NB4 (cell line): Measurements from ENCODE around the gene NBEA.

Experiments
- CTCF ChIP-seq: IDR thresholded peaks from one replicate; pipeline ENCODE4 v1.5.1; 2012; ENCODE audit warnings: low read depth, low read length
- MAX ChIP-seq: IDR thresholded peaks from 2 replicates; pipeline ENCODE4 v1.6.1; 2011; ENCODE audit warnings: low read depth, low read length
- MYC ChIP-seq: IDR thresholded peaks from 2 replicates; pipeline ENCODE4 v1.6.1; 2011; ENCODE audit warnings: low read depth, low read length
- POLR2A ChIP-seq: IDR thresholded peaks from 2 replicates; pipeline ENCODE4 v1.6.1; 2011; ENCODE audit warnings: mild to moderate bottlenecking; ENCODE audit not compliant: insufficient read length; ENCODE audit errors: extremely low read depth

- TF ChIP-seq CTCF: no peak
- TF ChIP-seq MAX: no peak
- no peak for TF ChIP-seq POLR2A
- TF ChIP-seq MYC: no peak
These were observed 535.4 kb downstream of the NBEA start for GRCh38 chr13:35477386-35477946.
